Measurements from ENCODE around the gene AGER.
"Not testable (repeated sequence)": the region's sequence is repeated elsewhere in the genome, so short reads cannot be mapped to it uniquely, and the experiment has no call there.

Gene AGER

DNA sequence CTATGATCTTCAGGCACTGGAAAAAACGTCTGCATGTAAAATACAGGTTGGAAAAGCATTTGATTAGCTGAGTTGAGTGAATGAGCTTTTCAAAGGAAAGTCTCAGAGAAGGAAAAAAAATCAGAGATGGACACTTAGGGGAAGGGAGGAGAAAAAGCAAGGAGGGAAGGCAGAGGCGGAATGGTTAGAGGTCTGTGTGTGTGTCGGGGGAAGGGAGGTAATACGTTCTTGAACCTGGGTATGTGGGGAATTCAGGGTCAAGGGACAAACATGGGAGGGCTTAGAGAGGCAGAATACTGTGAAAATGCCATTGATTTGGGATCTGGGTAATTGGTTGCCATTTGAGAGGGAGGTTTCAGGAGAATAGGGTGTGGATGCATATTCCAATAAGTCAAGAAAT is 37.4 kb downstream of the AGER start:
- DNase-seq, result no peak

GRCh38 chr6:32146287-32146686 is 37.8 kb downstream of the AGER start:
- DNase-seq, result no peak

GRCh38 chr6:32144238-32144637 is 39.8 kb downstream of the AGER start:
- not testable (repeated sequence) for DNase-seq

GRCh38 chr6:32140420-32141046 is 43.5 kb downstream of the AGER start:
- no peak for DNase-seq

DNA sequence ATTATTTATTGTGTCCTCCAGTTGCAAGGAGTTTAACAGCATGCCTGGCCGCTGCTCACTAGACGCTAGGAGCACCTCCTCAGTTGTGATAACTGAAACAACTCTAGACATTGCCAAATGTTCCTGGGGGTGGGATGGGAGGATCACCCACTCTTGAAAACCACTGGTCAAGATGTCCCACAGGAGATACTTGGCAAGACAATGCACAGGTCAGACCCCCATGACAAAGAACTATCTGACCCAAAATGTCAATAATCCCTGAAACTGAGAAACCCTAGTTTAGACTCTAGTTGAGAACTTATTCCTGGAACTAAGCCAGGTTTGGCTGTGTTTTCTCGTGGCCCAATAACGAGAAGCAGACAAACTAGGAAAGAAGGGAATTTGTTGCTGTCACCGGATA is 44.5 kb downstream of the AGER start:
- no peak for DNase-seq

DNA sequence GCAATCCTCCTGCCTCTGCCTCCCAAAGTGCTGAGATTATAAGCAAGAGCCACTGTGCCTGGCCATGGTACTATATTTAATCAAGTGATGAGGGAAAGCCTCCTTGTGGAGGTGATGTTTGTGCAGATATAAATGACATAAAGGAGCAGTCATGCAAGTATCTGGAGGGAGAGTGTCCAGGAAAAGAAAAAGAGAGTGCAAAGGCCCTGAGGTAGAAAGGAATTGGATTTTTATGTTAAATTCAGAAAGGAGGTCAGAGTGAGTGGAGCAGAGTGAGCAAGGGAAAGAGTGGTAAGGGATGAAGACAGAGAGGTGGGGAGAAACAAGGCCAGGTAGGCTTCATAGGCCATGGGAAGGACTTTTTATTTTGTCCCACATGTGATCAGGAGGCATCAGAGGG is 46.6 kb downstream of the AGER start:
- no peak for DNase-seq

DNA sequence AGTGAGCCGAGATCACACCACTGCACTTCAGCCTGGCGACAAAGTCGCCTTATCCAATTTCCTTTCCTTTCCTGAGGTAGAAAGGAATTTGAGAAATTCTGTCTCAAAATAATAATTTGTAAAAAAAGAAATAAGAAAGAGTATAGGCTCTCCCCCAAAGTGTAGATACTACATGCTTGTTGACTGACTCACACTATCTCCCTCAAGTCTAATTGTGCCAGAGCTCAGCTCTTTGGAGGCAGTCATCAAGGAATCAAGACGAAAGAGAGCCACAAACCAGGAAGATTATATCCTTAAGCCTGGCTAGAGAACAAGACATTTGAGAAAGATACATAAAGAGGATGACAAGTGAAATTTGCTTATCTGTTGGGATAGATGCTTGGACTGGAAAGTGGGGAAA is 50.3 kb downstream of the AGER start:
- DNase-seq, result no peak

DNA sequence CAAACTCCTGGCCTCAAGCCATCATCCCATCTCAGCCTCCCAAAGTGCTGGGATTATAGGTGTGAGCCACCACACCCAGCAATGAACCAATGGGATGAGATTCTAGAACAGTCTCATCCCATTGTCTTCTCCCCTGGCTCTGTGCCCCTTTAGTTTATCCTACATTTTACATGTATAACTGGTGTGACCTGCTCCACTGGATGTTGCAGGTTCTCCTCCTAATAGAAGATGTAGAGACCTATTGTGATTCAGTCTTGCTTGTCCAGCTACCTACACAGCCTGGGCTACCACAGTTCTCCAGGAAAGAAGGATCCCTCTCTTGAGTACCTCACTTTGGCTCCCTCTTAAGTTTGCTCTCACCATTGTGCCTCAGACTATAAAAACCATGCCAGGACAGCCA is 51.9 kb downstream of the AGER start:
- no peak for DNase-seq

- peak; percentile 90 for DNase-seq
Observed at GRCh38 chr6:32131439-32131948, 52.6 kb downstream of the AGER start.

Measured in hematopoietic multipotent progenitor cell treated with erythropoietin and hydrocortisone succinate and interleukin-3 and kit ligand, for 4 days (in vitro differentiated cells).